Stomach (tissue), 4 donors: ENCODE measurements around the gene CYP4F3.

Experiments used
- CTCF ChIP-seq, 7 experiments: fragments of 450-650 bp in 4 of 7; fragments of 200-600 bp in 3 of 7; sonication (generic) in 3 of 7; IDR thresholded peaks; one replicate each; pipeline ENCODE4 v1.5.1; 2016 to 2019; ENCODE audit warnings: antibody characterized with exemption in 7 of 7, control low read depth in 2 of 7, mild to moderate bottlenecking in 1 of 7
- EP300 ChIP-seq: sonication (generic); formaldehyde crosslinking; IDR thresholded peaks from one replicate; pipeline ENCODE4 v1.6.1; 2017; ENCODE audit warnings: antibody characterized with exemption
- POLR2A ChIP-seq, 4 donors: fragments of 450-650 bp; IDR thresholded peaks; one replicate each; pipeline ENCODE4 v1.6.1; 2016; ENCODE audit warnings: antibody characterized with exemption in 4 of 4, control low read depth in 2 of 4, mild to moderate bottlenecking in 1 of 4, moderate library complexity in 1 of 4

GRCh38 chr19:15684828-15685227 is 44.1 kb downstream of the CYP4F3 start:
- TF ChIP-seq POLR2A (IDR thresholded peaks at IDR 0.05): no peak
- no peak for TF ChIP-seq CTCF (IDR thresholded peaks at IDR 0.05)
- no peak for TF ChIP-seq EP300
